ENCODE results near the gene KIFBP. TPM values are rescaled to one million over a fixed set of nuclear protein-coding genes. Genes with fewer than 3 reads are reported as not detected.

The KIFBP gene
- total and polyA plus RNA-seq, 9 of the 15 experiments (the other 6 are each of a cell fraction or from before 2014, with no cell fraction given): 5.6 to 23.2 (median 14.8) TPM

DNA sequence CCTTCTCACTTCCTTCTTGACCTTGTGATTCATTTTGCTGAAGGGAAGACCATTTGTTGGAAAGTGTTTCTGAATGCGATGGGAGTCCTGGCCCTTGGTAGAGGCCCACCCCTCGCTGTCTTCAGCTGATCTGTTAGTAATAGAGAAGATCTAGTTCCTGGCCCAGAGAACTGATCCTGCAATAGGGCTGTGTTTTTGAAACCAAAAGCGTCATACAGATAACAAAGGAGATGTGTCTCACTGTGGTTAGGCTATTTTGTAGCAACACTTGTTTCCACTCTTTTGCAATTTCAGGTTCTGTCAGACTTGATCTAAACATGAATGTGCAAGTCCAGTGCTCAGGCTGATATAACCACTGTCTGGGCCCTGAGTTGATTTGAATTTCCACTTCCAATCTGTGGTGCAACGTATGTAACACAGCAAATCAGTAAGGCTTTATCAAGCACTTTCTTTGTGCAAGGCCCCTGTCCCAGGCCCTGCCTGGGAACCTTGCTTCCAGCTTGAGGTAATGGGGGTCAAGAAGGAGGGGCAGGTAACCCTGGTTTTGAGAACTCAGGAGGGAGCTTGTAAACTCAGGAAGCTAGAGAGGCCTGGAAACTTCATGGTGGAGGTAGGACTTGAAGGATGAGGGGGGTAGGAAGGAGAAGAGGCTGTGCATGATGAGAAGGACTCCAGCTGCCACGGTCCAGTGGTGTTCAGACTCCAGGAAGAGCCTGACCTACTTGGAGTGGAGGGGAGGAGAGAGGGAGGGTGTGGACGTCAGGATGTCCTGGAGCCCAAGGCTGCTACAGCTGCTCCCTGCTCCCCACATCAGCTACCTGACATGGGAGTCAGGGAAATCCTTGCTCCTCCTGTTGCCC lies 57.1 kb downstream of the KIFBP start (continued):
- 0 out of 2 replicates have a peak, but pooled peaks have one; percentile 16 for TF ChIP-seq JUND (IDR thresholded peaks at IDR 0.05; ENCODE audit: borderline replicate concordance, low read depth, low read length)
- TF ChIP-seq JUND (tag; IDR thresholded peaks at IDR 0.05; ENCODE audit: borderline replicate concordance, low read depth, low read length): peak; percentile 36; the same call in 1 of the 3 replicates
- TF ChIP-seq NRF1 (conservative IDR thresholded peaks at IDR 0.05 in 1 of 2, IDR thresholded peaks at IDR 0.05 in 1 of 2): 0 out of 4 replicates have a peak, but pooled peaks of 1 of the 2 experiments have one; percentile 23
- TF ChIP-seq ASH1L (IDR thresholded peaks at IDR 0.05; ENCODE audit: borderline replicate concordance, low read depth, partially characterized antibody): no peak
- TF ChIP-seq CEBPB (tag; IDR thresholded peaks at IDR 0.05): peak; percentile 91
- no peak for TF ChIP-seq POLR3A (IDR thresholded peaks at IDR 0.05; ENCODE audit: borderline replicate concordance, extremely low read depth, insufficient read depth, insufficient read length)
- TF ChIP-seq ZFX (CRISPR knock-in tag; IDR thresholded peaks at IDR 0.05): peak; percentile 51; the same call in 1 of the 2 replicates
- TF ChIP-seq RAD21 (CRISPR knock-in tag; conservative IDR thresholded peaks at IDR 0.05 in 1 of 2, IDR thresholded peaks at IDR 0.05 in 1 of 2): 0 out of 4 replicates have a peak, but pooled peaks of 1 of the 2 experiments have one; percentile 4
- 0 out of 2 replicates have a peak, but pooled peaks have one; percentile 35 for TF ChIP-seq RBM34 (IDR thresholded peaks at IDR 0.05; ENCODE audit: borderline replicate concordance, insufficient read depth, low read length)
- TF ChIP-seq, protein P1, sequence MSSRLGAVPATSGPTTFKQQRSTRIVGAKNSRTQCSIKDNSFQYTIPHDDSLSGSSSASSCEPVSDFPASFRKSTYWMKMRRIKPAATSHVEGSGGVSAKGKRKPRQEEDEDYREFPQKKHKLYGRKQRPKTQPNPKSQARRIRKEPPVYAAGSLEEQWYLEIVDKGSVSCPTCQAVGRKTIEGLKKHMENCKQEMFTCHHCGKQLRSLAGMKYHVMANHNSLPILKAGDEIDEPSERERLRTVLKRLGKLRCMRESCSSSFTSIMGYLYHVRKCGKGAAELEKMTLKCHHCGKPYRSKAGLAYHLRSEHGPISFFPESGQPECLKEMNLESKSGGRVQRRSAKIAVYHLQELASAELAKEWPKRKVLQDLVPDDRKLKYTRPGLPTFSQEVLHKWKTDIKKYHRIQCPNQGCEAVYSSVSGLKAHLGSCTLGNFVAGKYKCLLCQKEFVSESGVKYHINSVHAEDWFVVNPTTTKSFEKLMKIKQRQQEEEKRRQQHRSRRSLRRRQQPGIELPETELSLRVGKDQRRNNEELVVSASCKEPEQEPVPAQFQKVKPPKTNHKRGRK (tag; IDR thresholded peaks at IDR 0.05): no peak
- no peak for TF ChIP-seq ZNF561 (CRISPR knock-in tag; conservative IDR thresholded peaks at IDR 0.05)
- no peak for TF ChIP-seq ETS2 (tag; IDR thresholded peaks at IDR 0.05; ENCODE audit: borderline replicate concordance, poor library complexity, severe bottlenecking)

Data from K562 (cell line).